ENCODE results near the gene AIP.

AIP gene

GRCh38 chr11:67482827-67483798, at the start of gene AIP:
Gene AIP (plus strand): TSS chr11:67483026. CDS start chr11:67483159, 133 bp downstream.
- DNase-seq = peak; percentile 96

GRCh38 chr11:67433536-67434394, 49.1 kb upstream of the AIP start:
- DNase-seq = no peak

- no peak for DNase-seq
Observed at GRCh38 chr11:67434395-67434881, 48.4 kb upstream of the AIP start.

GRCh38 chr11:67435031-67435726, 47.6 kb upstream of the AIP start:
- no peak for DNase-seq

GRCh38 chr11:67435727-67436458, 46.9 kb upstream of the AIP start:
- DNase-seq = no peak

GRCh38 chr11:67436459-67437081, 46.3 kb upstream of the AIP start:
- DNase-seq = peak; percentile 15

- no peak for DNase-seq
Observed at GRCh38 chr11:67437082-67437808, 45.6 kb upstream of the AIP start, which contains the start of gene PTPRCAP. Gene PTPRCAP (minus strand): TSS chr11:67437682. CDS start chr11:67437619, 63 bp downstream.

- no peak for DNase-seq
Observed at GRCh38 chr11:67437809-67438157, 45.0 kb upstream of the AIP start.

GRCh38 chr11:67438158-67438902, 44.5 kb upstream of the AIP start:
- DNase-seq = no peak

GRCh38 chr11:67439321-67440228, 43.3 kb upstream of the AIP start:
- no peak for DNase-seq

- no peak for DNase-seq
Observed at GRCh38 chr11:67440229-67441097, 42.4 kb upstream of the AIP start.

- DNase-seq = no peak
Observed at GRCh38 chr11:67441098-67441563, 41.7 kb upstream of the AIP start.

GRCh38 chr11:67441731-67442351, 41.0 kb upstream of the AIP start:
- DNase-seq = no peak

- no peak for DNase-seq
Observed at GRCh38 chr11:67442504-67443404, 40.1 kb upstream of the AIP start.

GRCh38 chr11:67445515-67445914, 37.3 kb upstream of the AIP start:
- DNase-seq = no peak

GRCh38 chr11:67448220-67448609, 34.6 kb upstream of the AIP start:
- DNase-seq = no peak
